Adrenal gland (tissue), 5 donors: ENCODE results near the gene ZBTB32.

Experiments
- POLR2A ChIP-seq, 2 donors: fragments of 450-650 bp; IDR thresholded peaks; one replicate each; pipeline ENCODE4 v1.6.1; 2017; ENCODE audit warnings: antibody characterized with exemption in 2 of 2, mild to moderate bottlenecking in 2 of 2, moderate library complexity in 1 of 2
- TF ChIP-seq, protein P1 (sequence below), 6 experiments: fragments of 450-650 bp in 4 of 6; fragments of 200-600 bp in 2 of 6; sonication (generic) in 1 of 6; IDR thresholded peaks; 1 replicate in 5 of 6; 2 replicates in 1 of 6; pipeline versions ENCODE4 v1.5.1 to v1.8.0; 2016 to 2021; ENCODE audit warnings: antibody characterized with exemption in 6 of 6, mild to moderate bottlenecking in 2 of 6, moderate library complexity in 1 of 6
- donor health status: DM: no; HTN: no; CAD: no.

DNA sequence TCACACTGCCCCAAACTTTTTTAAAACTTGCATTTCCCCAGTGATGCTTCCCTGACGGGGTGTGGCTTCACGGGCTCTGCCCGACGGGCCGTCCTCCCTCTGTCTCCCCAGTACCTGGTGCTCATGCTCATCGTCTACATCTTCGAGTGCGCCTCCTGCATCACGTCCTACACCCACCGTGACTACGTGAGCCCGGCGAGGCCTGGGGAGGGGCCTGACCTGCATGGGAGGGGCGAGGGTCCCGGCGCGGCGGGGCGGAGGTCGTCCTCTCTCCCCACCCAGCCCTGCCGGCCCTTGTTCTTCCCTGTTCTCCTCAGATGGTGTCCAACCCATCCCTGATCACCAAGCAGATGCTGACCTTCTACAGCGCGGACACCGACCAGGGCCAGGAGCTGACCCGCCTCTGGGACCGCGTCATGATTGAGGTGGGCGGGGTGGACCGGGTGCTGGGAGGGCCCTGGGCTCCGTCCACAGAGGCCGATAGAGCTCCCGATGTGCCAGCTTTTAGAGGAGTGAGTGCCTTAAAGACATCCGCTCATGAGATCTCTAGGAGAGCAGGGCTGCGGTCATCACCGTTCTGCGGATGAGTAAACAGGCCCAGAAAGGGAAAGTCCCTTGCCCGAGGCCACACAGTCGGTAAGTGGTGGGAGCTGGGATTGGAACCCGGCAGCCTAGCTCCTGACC lies 31.1 kb upstream of the ZBTB32 start:
- TF ChIP-seq, protein P1, sequence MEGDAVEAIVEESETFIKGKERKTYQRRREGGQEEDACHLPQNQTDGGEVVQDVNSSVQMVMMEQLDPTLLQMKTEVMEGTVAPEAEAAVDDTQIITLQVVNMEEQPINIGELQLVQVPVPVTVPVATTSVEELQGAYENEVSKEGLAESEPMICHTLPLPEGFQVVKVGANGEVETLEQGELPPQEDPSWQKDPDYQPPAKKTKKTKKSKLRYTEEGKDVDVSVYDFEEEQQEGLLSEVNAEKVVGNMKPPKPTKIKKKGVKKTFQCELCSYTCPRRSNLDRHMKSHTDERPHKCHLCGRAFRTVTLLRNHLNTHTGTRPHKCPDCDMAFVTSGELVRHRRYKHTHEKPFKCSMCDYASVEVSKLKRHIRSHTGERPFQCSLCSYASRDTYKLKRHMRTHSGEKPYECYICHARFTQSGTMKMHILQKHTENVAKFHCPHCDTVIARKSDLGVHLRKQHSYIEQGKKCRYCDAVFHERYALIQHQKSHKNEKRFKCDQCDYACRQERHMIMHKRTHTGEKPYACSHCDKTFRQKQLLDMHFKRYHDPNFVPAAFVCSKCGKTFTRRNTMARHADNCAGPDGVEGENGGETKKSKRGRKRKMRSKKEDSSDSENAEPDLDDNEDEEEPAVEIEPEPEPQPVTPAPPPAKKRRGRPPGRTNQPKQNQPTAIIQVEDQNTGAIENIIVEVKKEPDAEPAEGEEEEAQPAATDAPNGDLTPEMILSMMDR (IDR thresholded peaks at IDR 0.05) = no peak
- TF ChIP-seq POLR2A (IDR thresholded peaks at IDR 0.05) = no peak
